ENCODE data around the gene SEM1.

DNA sequence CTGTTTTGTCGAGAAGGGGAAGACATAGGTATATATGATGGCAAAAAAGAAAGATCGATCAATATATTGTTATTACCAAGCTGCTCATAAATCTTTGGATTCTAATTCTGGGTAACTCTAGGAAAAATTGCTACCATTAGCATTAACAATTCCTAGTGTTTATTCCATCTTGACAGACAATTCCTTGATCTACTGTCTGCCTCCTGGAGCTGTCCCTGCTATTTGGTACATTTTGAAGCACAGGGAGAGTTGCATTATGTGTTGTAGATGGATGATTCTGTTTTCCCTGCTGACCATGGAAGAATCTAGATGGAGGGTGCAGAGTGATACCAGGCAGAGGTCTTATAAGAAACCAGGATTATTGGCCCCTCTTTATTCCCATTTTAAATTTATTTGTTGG lies 29.1 kb upstream of the SEM1 start:
- TF ChIP-seq, protein P1, sequence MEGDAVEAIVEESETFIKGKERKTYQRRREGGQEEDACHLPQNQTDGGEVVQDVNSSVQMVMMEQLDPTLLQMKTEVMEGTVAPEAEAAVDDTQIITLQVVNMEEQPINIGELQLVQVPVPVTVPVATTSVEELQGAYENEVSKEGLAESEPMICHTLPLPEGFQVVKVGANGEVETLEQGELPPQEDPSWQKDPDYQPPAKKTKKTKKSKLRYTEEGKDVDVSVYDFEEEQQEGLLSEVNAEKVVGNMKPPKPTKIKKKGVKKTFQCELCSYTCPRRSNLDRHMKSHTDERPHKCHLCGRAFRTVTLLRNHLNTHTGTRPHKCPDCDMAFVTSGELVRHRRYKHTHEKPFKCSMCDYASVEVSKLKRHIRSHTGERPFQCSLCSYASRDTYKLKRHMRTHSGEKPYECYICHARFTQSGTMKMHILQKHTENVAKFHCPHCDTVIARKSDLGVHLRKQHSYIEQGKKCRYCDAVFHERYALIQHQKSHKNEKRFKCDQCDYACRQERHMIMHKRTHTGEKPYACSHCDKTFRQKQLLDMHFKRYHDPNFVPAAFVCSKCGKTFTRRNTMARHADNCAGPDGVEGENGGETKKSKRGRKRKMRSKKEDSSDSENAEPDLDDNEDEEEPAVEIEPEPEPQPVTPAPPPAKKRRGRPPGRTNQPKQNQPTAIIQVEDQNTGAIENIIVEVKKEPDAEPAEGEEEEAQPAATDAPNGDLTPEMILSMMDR (IDR thresholded peaks at IDR 0.05), result no peak
- TF ChIP-seq POLR2AphosphoS5 (IDR thresholded peaks at IDR 0.05) (no peak), POLR2A (IDR thresholded peaks at IDR 0.05) (no peak)
